GM18499 (cell line): ENCODE results near the gene EHMT1.

Experiments
- ATAC-seq: cut with Tn5 transposase; IDR thresholded peaks from one replicate; pipeline ENCODE4 v1.9.1; 2021; ENCODE audit warnings: moderate number of reproducible peaks; ENCODE audit not compliant: insufficient read depth, unreplicated experiment

The EHMT1 gene

GRCh38 chr9:137753192-137753765, 134.5 kb downstream of the EHMT1 start:
- ATAC-seq, result no peak

GRCh38 chr9:137755261-137755927, 136.6 kb downstream of the EHMT1 start:
- no peak for ATAC-seq

- ATAC-seq, result no peak
Observed at GRCh38 chr9:137756045-137756744, 137.4 kb downstream of the EHMT1 start.

GRCh38 chr9:137757139-137757538, 138.3 kb downstream of the EHMT1 start:
- ATAC-seq, result no peak

GRCh38 chr9:137757613-137758029, 138.8 kb downstream of the EHMT1 start:
- ATAC-seq, result no peak

GRCh38 chr9:137758067-137758466, 139.3 kb downstream of the EHMT1 start:
- ATAC-seq, result no peak

- no peak for ATAC-seq
Observed at GRCh38 chr9:137759117-137759516, 140.3 kb downstream of the EHMT1 start.

GRCh38 chr9:137759649-137760321, 141.0 kb downstream of the EHMT1 start:
- ATAC-seq, result no peak

GRCh38 chr9:137760426-137760825, 141.6 kb downstream of the EHMT1 start:
- no peak for ATAC-seq

GRCh38 chr9:137761032-137761431, 142.2 kb downstream of the EHMT1 start:
- no peak for ATAC-seq

- ATAC-seq, result no peak
Observed at GRCh38 chr9:137761793-137762192, 143.0 kb downstream of the EHMT1 start.

- ATAC-seq, result no peak
Observed at GRCh38 chr9:137762414-137763061, 143.7 kb downstream of the EHMT1 start.

- no peak for ATAC-seq
Observed at GRCh38 chr9:137763271-137763955, 144.6 kb downstream of the EHMT1 start.

- ATAC-seq, result no peak
Observed at GRCh38 chr9:137764171-137764671, 145.4 kb downstream of the EHMT1 start.

GRCh38 chr9:137764981-137765380, 146.2 kb downstream of the EHMT1 start:
- ATAC-seq, result no peak

GRCh38 chr9:137765536-137765935, 146.7 kb downstream of the EHMT1 start:
- no peak for ATAC-seq

GRCh38 chr9:137771580-137771979, 152.8 kb downstream of the EHMT1 start:
- no peak for ATAC-seq

- ATAC-seq, result no peak
Observed at GRCh38 chr9:137772281-137772873, 153.6 kb downstream of the EHMT1 start.

- no peak for ATAC-seq
Observed at GRCh38 chr9:137774775-137775386, 156.1 kb downstream of the EHMT1 start.
